Measurements from ENCODE around the gene UBE2V1. TPM values are rescaled to one million over a fixed set of nuclear protein-coding genes. Genes with fewer than 3 reads are reported as not detected.

The UBE2V1 gene
- total RNA-seq, 2 experiments from 2014 or later = 115 to 140 TPM

GRCh38 chr20:50141811-50142561, 29.0 kb upstream of the UBE2V1 start:
- no peak overlapping the region for H3K4me3 Mint-ChIP-seq
- H3K9me3 Mint-ChIP-seq = no peaks in the 10 kb centered on the region
- DNase-seq (no peak), ATAC-seq (ENCODE audit: poor library complexity) (no peak)
- intact Hi-C loops (cut with DNase I, micrococcal nuclease) = no loop called here
- Histone ChIP-seq H3K9me3 (ENCODE audit: control insufficient read depth in 1 of 2, insufficient read depth in 1 of 2, low read length in 2 of 2) (no peaks in the 10 kb centered on the region), H3K4me3 (ENCODE audit: low read length) (no peak overlapping the region), H3K4me1 (ENCODE audit: insufficient read depth, low read length) (peaks cover 33% of the 10 kb centered on the region), H3K27me3 (ENCODE audit: control insufficient read depth in 1 of 2, insufficient read depth in 2 of 2, low read length in 2 of 2) (no peaks in the 10 kb centered on the region), H3K27ac (ENCODE audit: low read depth in 1 of 2, low read length in 2 of 2) (no peak overlapping the region), H3K36me3 (ENCODE audit: insufficient read depth, low read length) (peaks cover 49% of the 10 kb centered on the region)
- ChIA-PET CTCF (interaction anchor here (0.9 kb wide), 1 partner anchor 27 kb away, joined by 3 read pairs; no protein-coding TSS in a partner anchor), POLR2A (interaction anchor here (1.1 kb wide), 1 partner anchor 11 kb away, joined by 3 read pairs; the partner anchor contains the start of gene PEDS1)
- peaks cover 59% of the 10 kb centered on the region for H3K36me3 Mint-ChIP-seq (ENCODE audit: low read depth)
- peaks cover 32% of the 10 kb centered on the region for H3K4me1 Mint-ChIP-seq (ENCODE audit: low read depth)
- peak overlapping the region; percentile 42 for H3K27ac Mint-ChIP-seq
- no peaks in the 10 kb centered on the region for H3K27me3 Mint-ChIP-seq
- TF ChIP-seq CTCF (IDR thresholded peaks at IDR 0.05) = no peak

GRCh38 chr20:50141018-50141675, 28.2 kb upstream of the UBE2V1 start:
- ChIA-PET CTCF (interaction anchor here (0.7 to 0.9 kb wide), 2 partner anchors 20 to 28 kb away, joined by 3 read pairs; no protein-coding TSS in a partner anchor), POLR2A (no interaction called here)
- Mint-ChIP-seq H3K36me3 (ENCODE audit: low read depth) (peaks cover 56% of the 10 kb centered on the region), H3K4me1 (ENCODE audit: low read depth) (peaks cover 24% of the 10 kb centered on the region), H3K27me3 (no peaks in the 10 kb centered on the region), H3K9me3 (no peaks in the 10 kb centered on the region), H3K27ac (no peak overlapping the region), H3K4me3 (no peak overlapping the region)
- Histone ChIP-seq H3K9me3 (ENCODE audit: control insufficient read depth in 1 of 2, insufficient read depth in 1 of 2, low read length in 2 of 2) (no peaks in the 10 kb centered on the region), H3K27me3 (ENCODE audit: control insufficient read depth in 1 of 2, insufficient read depth in 2 of 2, low read length in 2 of 2) (no peaks in the 10 kb centered on the region), H3K4me1 (ENCODE audit: insufficient read depth, low read length) (peaks cover 24% of the 10 kb centered on the region), H3K4me3 (ENCODE audit: low read length) (no peak overlapping the region), H3K27ac (ENCODE audit: low read depth in 1 of 2, low read length in 2 of 2) (no peak overlapping the region), H3K36me3 (ENCODE audit: insufficient read depth, low read length) (peaks cover 52% of the 10 kb centered on the region)
- ATAC-seq (ENCODE audit: poor library complexity) (no peak), DNase-seq (no peak)
- TF ChIP-seq CTCF (IDR thresholded peaks at IDR 0.05) = no peak
- intact Hi-C loops (cut with DNase I, micrococcal nuclease) = no loop called here

- no peak overlapping the region for H3K27ac ChIP-seq (ENCODE audit: low read depth in 1 of 2, low read length in 2 of 2)
Observed at GRCh38 chr20:50140339-50140859, 27.4 kb upstream of the UBE2V1 start.

More at GRCh38 chr20:50140339-50140859, 27.4 kb upstream of the UBE2V1 start:
- Mint-ChIP-seq H3K4me1 (ENCODE audit: low read depth) (peaks cover 19% of the 10 kb centered on the region), H3K27me3 (no peaks in the 10 kb centered on the region), H3K9me3 (no peaks in the 10 kb centered on the region), H3K4me3 (no peak overlapping the region), H3K27ac (no peak overlapping the region), H3K36me3 (ENCODE audit: low read depth) (peaks cover 61% of the 10 kb centered on the region)
- CTCF ChIA-PET = interaction anchor here (0.7 kb wide), 1 partner anchor 19 kb away, joined by 3 read pairs; no protein-coding TSS in a partner anchor
- POLR2A ChIA-PET = no interaction called here
- no peaks in the 10 kb centered on the region for H3K9me3 ChIP-seq (ENCODE audit: control insufficient read depth in 1 of 2, insufficient read depth in 1 of 2, low read length in 2 of 2)
- no peak for DNase-seq
- ATAC-seq (ENCODE audit: poor library complexity) = no peak
- peaks cover 56% of the 10 kb centered on the region for H3K36me3 ChIP-seq (ENCODE audit: insufficient read depth, low read length)
- H3K4me1 ChIP-seq (ENCODE audit: insufficient read depth, low read length) = peaks cover 17% of the 10 kb centered on the region
- intact Hi-C loops (cut with DNase I, micrococcal nuclease) = no loop called here
- no peak overlapping the region for H3K4me3 ChIP-seq (ENCODE audit: low read length)
- TF ChIP-seq CTCF (IDR thresholded peaks at IDR 0.05) = no peak
- H3K27me3 ChIP-seq (ENCODE audit: control insufficient read depth in 1 of 2, insufficient read depth in 2 of 2, low read length in 2 of 2) = no peaks in the 10 kb centered on the region

Data from CD4-positive, alpha-beta T cell (primary cell).